Non-pigmented ciliary epithelial cell (primary cell): ENCODE measurements around the gene HOXA5.
A peak's percentile ranks its signal among the peaks of the same experiment; 100 is the strongest.

Experiments used
- DNase-seq: peaks from one replicate; pipeline ENCODE4 v3.0.0-alpha.2; 2010; ENCODE audit warnings: low read depth

HOXA5 gene

DNA sequence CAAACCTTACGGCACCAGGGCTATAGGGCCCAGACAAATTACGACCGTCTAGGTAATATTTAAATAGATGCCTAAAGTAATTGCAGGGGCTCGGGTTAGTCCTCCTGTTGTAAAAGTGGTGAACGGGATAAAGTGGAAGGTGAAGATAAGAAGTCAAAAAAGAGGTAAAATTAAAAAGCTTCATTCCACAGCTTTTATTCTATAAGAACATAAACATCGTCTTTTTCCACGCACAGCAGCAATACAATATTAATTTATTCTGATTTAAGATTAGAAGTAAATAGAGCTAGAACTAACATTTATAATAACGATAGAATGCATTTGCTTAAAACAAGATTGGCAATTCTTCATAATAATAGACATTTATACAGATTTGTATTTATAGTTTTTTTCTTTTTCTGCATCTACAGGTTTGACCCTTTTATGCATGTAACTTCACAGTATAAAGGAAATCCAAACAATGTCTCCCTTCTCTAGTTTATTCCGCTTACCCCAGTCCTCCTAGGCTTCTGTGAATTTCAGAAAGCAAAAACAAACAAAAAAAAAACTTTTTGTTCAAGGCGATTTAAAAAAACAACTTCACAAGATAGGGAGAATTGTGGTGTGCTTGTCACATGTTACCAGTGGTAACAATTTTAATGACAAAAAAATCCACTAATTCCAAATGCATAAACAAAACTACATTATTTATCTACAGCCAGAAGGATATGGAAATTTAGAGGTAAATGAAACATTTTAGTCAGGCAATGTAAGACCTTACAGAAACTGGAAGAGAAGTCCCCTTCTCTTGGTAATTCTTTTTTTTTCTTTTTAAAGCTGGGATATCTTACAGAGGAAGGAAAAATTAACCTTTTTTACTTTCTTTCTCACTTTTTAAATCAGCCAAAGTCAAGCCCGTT lies 27.2 kb upstream of the HOXA5 start:
- no peak for DNase-seq

DNA sequence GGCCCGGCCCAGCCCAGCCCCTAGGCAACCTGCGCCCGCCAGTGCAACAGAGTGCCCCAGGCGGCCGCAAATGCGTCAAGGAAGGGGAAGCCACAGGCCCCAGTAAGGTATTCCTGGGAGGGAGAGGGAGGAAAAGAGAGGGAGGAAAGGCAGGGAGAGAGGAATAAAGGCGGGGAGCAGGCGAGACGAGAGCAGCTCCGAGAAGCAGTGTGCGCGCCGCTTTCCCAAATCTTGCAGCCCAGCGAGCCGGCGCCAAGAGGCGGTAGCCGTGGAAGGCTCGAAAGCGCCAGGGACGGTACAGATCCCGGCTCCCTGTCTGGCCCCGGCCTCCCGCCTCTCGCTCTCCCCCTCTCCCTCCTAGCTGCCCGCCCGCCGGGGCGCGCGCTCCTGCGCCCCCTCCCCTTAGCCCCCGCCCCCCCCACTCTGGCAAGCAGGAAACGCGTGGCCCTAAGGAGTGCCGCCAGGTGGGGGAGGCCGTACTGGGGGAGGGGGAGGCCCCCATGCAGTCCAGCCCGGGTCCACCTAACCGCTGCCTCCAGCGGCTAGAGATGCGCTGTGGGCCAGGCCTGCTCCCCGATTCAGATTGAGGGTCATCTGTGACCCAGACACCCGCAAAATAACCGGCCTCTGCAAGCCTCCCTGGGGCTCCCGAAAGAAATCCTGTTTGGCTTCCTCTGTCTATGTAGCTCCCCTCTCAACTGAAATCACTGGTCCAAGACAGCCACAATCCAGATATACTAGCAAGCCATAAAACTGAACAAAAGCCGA lies 26.4 kb upstream of the HOXA5 start:
- DNase-seq, result no peak

DNA sequence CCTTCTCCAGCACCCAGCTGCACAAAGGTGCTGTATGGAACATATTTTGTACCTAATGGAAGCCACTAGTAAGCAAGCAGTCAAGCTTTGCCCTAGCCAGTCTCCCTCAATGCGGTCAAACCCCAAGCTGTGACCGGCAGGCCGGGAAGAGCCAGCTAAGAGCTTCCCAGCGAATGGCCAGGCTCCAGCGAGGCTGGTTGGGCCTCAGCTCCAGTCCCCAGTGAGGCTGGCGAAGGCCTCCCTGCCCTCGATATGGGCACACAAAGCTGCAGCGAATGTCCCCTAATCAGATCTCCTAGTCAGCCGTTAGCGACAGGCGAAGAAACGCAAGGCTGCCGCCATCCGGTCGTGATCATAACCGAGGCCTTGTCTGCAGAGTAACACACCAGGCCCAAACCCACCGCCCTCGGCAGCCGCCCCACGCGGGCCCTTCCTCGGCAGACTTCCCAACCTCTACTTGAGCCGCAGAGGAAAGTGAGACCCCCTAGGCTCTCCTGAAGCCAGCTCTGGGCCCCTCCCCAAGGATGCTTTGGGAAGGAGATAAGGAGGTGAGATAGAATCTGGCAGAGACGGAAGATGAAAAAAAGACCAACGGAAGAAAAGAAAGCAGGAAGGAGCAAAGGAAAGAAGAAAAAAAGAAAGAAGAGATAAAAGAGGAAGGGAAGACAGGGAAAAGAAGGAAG lies 24.9 kb upstream of the HOXA5 start:
- DNase-seq, result no peak

DNA sequence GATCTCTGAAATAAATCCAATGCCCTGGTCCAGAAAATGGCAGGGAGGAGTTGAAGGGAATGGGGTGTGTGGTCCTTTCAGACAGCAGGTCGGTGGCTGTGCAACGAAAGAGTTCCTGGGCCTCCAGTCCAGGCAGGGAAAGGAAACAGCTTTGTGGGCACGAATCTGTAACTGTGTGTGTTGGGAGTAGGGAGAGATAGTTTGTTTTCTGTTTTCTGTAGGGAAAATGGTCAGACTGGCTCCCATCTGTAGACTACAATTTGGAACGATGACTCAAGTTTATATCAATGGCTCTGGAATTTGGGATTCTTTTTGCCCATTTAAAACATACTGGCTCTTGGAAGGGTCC lies 24.4 kb upstream of the HOXA5 start:
- DNase-seq, result no peak

DNA sequence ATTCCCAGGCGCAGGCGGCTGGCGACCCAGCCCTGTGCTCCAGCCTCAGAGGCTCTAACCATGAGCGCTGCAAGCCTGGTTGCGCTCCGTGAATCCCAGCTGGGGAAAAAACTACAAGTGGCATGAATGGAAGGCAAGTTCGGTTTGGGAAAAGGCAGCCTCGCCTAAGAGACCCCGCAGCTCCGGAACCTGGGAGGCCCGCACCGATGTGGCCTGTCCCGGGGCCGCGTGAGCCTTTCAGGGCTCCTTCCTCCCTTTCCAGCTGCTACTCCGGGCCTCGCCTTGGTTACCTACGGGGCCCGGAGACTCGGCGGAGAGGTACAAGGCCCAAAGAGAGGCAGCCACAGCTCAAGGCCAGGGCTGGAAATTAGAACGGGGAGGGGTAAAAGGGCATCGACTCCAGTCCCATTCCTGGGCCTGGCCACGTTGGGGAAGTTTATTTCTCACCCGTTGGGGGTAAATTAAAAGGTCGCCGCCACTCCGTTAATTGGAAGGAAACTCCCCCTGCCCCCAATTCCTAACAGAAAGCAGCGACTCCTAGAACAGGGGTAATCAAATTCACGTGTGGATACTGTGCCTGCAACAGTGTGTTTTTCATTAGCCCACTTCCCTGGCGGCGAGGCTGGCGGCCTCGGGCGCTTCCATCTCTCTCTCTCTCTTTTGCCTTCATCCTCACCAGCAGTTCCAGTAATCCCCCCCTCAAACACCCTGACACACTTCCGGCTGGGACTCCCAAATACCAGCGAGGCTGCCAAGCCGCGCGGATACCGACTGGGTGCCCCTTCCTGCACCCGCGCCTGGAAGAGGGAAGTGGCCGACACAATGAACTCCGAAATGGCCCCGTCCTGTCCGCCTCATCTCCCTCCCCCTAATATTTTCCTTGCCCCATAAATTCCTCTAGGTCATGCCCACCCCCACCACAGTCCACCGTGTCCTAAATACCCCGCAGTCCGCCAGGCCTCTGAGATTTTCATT lies 23.3 kb upstream of the HOXA5 start:
- DNase-seq, result no peak

DNA sequence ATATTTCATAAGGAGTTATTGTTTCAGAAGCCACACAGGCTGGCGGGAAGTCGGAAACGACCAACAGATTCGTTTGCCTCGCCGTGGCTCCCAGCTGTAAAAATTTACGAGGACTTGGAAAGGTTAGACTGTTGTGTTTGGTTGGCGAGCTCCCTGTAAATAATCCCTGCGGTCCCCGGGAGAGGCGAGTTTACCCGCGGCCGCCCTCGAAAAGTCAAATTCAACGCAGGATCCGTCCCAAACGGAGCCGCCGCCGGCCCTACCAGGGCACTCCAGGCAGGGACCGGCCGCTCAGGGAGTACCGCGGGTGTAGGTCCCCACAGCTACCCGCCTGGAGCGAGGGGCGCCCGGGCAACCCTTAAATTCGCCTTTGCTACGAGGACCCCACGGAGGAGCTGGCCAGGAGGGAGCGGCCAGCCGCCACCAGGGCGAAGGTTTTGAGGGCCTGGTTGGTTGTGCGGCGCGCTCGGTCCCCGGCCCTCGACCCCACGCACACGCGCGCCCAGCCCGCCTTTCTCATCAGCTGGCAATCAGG lies 22.6 kb upstream of the HOXA5 start:
- DNase-seq, result no peak

DNA sequence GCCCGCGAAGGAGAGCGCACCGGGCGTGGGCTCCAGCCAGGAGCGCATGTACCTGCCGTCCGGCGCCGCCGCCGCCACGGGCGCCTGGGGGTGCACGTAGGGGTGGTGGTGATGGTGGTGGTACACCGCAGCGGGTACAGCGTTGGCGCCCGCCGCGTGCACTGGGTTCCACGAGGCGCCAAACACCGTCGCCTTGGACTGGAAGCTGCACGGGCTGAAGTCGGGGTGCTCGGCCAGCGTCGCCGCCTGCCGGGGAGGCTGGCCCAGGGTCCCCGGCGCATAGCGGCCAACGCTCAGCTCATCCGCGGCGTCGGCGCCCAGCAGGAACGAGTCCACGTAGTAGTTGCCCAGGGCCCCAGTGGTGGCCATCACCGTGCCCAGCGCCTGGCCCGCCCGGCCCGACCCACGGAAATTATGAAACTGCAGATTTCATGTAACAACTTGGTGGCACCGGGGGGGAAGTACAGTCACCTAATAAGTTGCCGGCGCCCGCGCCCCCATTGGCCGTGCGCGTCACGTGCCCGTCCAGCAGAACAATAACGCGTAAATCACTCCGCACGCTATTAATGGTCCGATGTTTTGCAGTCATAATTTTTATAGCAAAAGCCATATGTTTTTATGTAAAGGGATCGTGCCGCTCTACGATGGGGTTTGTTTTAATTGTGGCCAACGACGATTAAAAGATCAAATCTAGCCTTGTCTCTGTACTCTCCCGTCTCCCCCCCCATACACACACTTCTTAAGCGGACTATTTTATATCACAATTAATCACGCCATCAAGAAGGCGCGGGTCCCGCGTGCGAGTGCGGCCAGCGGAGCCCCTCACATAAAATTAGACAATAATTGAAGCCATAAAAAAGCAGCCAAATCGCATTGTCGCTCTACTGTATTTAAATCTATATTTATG lies 21.9 kb upstream of the HOXA5 start, which contains the start of gene HOXA9:
HOXA9 (minus strand) TSS at position 449 of the 907 bp plus-strand sequence; CDS start at position 369, 80 bp downstream.
- no peak for DNase-seq

DNA sequence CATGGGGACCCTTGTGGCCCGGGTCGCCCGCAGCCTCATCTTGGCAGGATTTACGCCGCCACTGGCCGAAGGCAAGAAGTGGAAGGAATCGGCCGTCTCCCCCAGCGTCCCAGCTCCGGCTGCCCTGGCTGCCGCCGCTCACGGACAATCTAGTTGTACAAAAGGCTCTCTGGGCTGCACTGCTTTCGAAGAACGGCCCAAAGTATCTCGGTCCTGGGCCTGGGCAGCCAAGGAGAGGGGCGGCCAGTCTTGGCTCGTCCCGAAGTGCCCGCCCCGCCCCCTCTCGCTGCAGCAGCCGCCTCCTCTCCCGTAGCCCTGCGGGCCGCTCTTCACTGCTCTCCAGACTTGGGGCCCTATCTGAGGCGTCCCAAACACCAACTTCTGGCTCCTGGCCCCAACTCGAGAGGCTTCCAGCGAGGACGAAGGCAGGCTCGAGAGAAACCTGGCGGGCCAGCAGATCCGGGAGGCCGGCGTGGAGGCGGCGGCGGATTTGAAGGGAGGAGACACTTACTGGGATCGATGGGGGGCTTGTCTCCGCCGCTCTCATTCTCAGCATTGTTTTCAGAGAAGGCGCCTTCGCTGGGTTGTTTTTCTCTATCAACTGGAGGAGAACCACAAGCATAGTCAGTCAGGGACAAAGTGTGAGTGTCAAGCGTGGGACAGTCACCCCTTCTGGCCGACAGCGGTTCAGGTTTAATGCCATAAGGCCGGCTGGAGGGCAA lies 21.0 kb upstream of the HOXA5 start:
- DNase-seq, result no peak

DNA sequence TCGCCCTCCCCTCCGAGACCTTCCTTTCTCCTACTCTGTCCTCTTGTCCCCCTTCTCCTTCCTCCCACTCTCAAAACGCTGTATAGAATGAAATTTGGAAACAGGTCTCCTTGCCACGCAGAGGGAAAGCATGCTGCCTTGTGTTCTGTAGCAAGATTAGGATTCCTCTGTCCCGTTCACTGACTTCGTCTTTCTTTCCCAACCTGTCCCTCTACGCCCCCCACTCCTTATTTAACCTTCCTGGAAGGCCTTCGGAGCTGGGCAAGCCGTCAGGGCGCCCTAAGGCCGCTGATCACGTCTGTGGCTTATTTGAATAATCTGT lies 20.5 kb upstream of the HOXA5 start:
- no peak for DNase-seq

DNA sequence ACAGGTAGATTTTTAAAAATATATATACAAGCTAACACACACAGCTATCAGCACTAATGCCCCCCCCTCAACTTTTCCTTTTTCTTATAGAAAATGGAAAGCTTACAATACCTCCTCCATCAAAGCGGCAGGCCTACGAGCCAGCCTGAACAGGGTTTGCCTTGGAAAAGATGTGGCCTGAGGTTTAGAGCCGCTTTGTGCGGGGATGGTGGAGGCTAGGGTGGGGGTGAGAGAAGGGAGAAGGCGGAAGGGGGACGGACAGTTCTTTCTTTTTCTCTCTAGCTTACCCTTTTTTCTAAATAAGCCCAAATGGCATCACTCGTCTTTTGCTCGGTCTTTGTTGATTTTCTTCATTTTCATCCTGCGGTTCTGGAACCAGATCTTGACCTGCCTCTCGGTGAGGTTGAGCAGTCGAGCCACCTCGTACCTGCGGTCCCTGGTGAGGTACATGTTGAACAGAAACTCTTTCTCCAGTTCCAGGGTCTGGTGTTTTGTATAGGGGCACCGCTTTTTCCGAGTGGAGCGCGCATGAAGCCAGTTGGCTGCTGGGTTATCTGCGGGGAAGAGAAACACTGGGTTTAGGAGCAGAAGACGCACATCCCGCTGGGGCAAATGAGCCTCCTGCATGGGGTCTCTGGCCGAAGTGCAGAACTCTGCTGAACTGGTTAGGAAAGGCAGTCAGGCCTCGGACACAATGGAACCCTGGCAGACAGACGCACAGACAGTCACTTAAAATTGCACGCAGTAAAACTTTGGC lies 20.0 kb upstream of the HOXA5 start:
- DNase-seq, result no peak

DNA sequence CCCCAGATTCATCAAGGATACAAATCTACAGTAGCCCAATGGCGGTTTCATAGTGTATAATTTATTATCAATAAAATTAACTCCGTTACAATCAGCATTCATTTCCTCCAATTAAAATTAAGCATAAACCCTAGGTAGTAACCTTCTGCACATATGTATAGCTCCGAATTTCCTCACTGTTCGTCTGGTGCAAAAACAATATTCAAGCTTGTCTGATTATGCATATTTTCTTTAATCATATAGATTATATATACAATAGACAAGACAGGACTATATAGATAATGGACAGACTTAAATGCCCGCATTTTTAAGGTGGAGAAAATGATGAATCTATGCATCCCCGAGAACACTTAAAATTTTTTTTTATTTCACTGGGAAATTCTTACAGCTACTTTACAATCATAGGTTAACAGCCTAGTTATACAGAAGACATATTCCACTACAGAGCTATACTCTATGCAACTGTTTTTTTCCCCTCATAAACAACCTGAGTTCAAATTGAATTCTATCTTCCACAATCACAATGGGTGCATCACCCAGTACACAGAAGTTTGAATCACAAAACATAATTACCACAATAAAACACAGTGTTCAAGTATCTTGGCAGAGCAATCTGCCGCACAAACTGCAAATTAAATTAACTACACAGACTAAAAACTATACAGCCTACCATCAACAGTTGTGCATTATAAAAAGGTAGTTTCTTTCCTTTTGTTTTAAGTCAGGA lies 19.2 kb upstream of the HOXA5 start:
- no peak for DNase-seq

DNA sequence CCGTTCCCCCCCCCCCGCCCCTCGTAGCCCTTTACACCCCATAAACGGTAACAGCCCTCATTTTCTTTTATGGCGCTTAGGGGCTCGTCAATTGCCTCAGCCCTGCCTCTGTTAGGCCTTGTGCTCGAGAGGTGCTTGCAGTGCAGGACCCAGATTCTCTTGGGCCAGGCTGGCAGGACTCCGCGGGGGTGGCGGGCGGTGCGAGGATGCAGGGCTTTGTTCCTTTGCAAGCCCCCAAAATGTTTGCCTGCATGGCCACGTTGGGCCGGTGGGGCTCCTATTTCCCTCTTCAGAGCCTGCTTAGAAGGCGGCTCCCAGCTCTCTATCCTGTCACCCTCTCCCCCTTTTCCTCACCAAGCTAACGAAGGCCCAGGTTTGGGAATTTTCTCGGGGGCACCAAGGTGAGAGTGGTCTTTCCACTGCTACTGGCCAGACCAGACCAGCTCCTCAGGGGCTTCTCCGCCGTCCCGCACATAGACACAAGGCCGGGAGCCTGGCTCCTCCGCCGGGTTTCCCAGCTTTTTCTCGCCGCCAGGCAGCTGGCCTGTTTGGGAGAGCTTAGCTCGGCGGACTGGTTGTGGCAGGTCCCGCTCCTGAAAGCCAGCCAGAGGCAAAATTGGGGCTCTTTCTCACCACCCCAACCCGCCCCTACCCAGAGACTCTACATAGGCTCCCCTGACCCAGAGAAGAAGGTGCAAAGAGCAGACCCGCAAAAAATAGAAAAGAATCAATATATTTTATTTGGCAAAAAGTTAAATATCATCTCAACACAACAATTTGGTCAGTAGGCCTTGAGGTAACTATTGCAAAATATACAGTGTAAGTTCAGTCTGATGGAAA lies 18.5 kb upstream of the HOXA5 start:
- DNase-seq, result no peak

DNA sequence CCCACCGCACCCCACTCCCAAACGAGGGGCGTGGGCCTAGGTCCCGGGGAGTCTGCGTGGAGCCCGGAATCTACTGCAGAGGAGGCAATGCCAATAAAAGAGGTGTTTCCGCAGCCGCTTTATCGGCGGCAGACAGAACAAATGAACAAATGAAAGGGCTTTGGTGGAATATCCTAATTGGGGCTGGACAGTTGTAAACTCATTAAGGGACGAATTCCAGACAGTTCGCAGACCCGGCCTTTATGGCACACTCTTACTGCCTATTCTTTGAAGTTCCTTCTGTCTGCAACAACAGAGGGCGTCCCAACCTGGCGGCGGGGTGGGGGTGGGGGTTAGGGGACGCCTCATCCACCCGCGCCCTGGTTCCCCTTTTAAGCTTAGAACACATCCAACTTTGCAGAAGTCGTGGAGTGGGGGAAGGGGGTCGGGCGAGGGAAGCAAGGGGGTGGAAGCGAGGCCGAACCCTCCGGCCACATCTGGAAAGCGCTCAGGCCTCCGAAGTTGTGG lies 17.8 kb upstream of the HOXA5 start:
- no peak for DNase-seq

DNA sequence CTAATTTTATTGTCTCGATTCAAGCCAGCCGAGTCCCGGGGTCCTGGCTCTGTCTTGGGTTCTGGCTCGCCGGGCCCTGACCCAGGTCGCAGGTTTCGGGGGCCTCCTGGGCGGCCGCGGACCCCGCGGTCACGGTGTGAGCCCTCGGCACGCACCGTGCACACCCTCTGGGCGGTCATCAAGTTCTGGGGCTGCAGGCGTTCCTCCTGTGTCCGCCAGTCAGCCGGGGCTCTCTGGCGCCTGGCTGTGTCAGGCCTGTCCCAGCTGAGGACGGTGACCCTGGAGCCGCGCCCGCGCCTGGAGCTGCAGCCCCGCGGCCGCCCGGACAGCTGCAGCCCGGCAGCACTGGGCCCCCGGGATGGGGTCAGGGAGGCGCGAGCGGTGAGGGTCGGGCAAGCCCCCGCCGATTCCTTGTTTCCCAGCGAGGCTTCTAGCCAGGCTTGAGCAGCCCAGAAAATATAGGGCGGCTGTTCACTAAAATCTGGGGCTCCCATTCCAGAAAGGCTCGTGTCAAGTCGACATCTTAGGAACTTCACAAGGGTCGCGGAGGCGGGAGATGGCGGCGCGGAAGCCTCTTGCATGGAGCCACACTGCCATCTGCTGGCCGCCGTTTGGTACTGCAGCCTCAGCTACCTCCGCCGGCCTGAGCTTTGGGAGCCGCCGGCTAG lies 17.2 kb upstream of the HOXA5 start:
- DNase-seq, result peak; percentile 4

DNA sequence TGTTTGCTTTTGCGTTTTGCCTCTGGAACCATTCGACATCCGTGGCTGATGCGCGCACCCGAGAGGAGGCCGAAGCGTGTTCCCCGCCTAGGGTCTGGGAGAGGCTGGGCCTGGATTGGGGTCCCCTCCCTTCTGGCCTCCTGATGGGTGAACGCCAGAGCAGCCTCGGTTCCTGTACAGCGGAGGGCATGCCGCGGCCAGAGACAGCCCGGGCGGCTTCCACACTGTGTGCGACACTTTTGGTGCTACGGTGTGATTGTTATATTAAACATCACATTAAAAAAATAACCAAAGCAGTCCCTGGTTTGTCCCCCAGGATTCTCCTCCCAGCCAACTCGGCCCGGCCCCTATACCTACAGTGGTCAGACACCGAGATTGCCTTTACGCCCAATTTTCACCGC lies 16.7 kb upstream of the HOXA5 start:
- DNase-seq, result no peak
